MCF 10A (cell line): ENCODE data around the gene CYP39A1. TPM values are rescaled to one million over a fixed set of nuclear protein-coding genes. Genes with fewer than 3 reads are reported as not detected.

Experiments
- BruUV-seq: library from RNA; stranded (reverse); fragments of 400-500 nt; replicated peaks from 2 replicates; lab custom pipeline; 2021; lab: Mats Ljungman, UMichigan
- CTCF ChIA-PET: fragments of 300-600 bp; sonication (Branson Sonifier 250); formaldehyde crosslinking; extraction: SDS; loops from one replicate; lab custom pipeline; 2021; ENCODE audit warnings: antibody characterized with exemption, inconsistent platforms; lab: Yijun Ruan, JAX
- POLR2A ChIA-PET: fragments of 300-600, 350-650 bp; sonication (Branson Sonifier 250); formaldehyde crosslinking; extraction: SDS; loops from one replicate; lab custom pipeline; 2020; ENCODE audit warnings: antibody characterized with exemption, inconsistent platforms; lab: Yijun Ruan, JAX
- DNase-seq: peaks from one replicate; pipeline ENCODE4 v3.0.0-alpha.2; 2018; ENCODE audit not compliant: unreplicated experiment
- H3K27ac Mint-ChIP-seq: one replicate; pipeline ENCODE4 v1.8.0; 2022; ENCODE audit warnings: mild to moderate bottlenecking, low read depth, mixed read lengths; ENCODE audit not compliant: unreplicated experiment
- H3K27me3 Mint-ChIP-seq: one replicate; pipeline ENCODE4 v1.8.0; 2022; ENCODE audit warnings: mixed read lengths; ENCODE audit not compliant: insufficient read depth, unreplicated experiment
- H3K36me3 Mint-ChIP-seq: one replicate; pipeline ENCODE4 v1.8.0; 2022; ENCODE audit warnings: mild to moderate bottlenecking, moderate library complexity, mixed read lengths; ENCODE audit not compliant: insufficient read depth, unreplicated experiment
- H3K4me1 Mint-ChIP-seq: one replicate; pipeline ENCODE4 v1.8.0; 2022; ENCODE audit warnings: mixed read lengths; ENCODE audit not compliant: insufficient read depth, unreplicated experiment
- H3K4me3 Mint-ChIP-seq: one replicate; pipeline ENCODE4 v1.8.0; 2022; ENCODE audit warnings: mild to moderate bottlenecking, moderate library complexity, mixed read lengths; ENCODE audit not compliant: unreplicated experiment
- H3K9me3 Mint-ChIP-seq: one replicate; pipeline ENCODE4 v1.8.0; 2022; ENCODE audit warnings: mixed read lengths; ENCODE audit not compliant: unreplicated experiment
- CTCF ChIP-seq: fragments of 200-600 bp; IDR thresholded peaks from one replicate; pipeline ENCODE4 v1.8.0; 2022; ENCODE audit warnings: antibody characterized with exemption, mild to moderate bottlenecking; ENCODE audit not compliant: unreplicated experiment
- intact Hi-C: fragments of 100-400 bp; cut with micrococcal nuclease; formaldehyde crosslinking; loops from 2 replicates; pipeline ENCODE4 v1.14.1; 2022
- total RNA-seq: library from RNA; stranded (reverse); gene quantifications from 2 replicates; pipeline ENCODE4 v1.2.3, GENCODE V29; 2022

CYP39A1 gene
- total RNA-seq, 1 experiment from 2014 or later, result 7.2 TPM

GRCh38 chr6:46612645-46613044 is 40.0 kb downstream of the CYP39A1 start:
- intact Hi-C loops, result no loop called here
- H3K36me3 Mint-ChIP-seq, result peaks cover 5% of the 10 kb centered on the region
- H3K27me3 Mint-ChIP-seq, result no peaks in the 10 kb centered on the region
- no peaks in the 10 kb centered on the region for H3K4me1 Mint-ChIP-seq
- ChIA-PET POLR2A (no interaction called here), CTCF (interaction anchor here (1.6 kb wide), 1 partner anchor 190 kb away, joined by 5 read pairs; no protein-coding TSS in a partner anchor)
- no peak overlapping the region for H3K4me3 Mint-ChIP-seq
- TF ChIP-seq CTCF, result no peak
- no peaks in the 10 kb centered on the region for H3K9me3 Mint-ChIP-seq
- no peak for DNase-seq
- no peak overlapping the region for H3K27ac Mint-ChIP-seq
- no TSS peak for BruUV-seq

GRCh38 chr6:46610862-46611553 is 41.6 kb downstream of the CYP39A1 start:
- ChIA-PET POLR2A (interaction anchor here (0.6 to 0.8 kb wide), 2 partner anchors 171 to 330 kb away, joined by 3 read pairs; no protein-coding TSS in a partner anchor), CTCF (no interaction called here)
- Mint-ChIP-seq H3K9me3 (no peaks in the 10 kb centered on the region), H3K4me1 (no peaks in the 10 kb centered on the region), H3K27me3 (no peaks in the 10 kb centered on the region), H3K4me3 (no peak overlapping the region), H3K27ac (no peak overlapping the region), H3K36me3 (peaks cover 5% of the 10 kb centered on the region)
- intact Hi-C loops, result no loop called here
- no peak for DNase-seq
- no peak for TF ChIP-seq CTCF
- BruUV-seq, result no TSS peak

GRCh38 chr6:46606338-46606737 is 46.3 kb downstream of the CYP39A1 start:
- ChIA-PET CTCF (no interaction called here), POLR2A (no interaction called here)

More at GRCh38 chr6:46606338-46606737, 46.3 kb downstream of the CYP39A1 start:
- H3K9me3 Mint-ChIP-seq, result no peaks in the 10 kb centered on the region
- peak; percentile 1 for DNase-seq
- BruUV-seq, result no TSS peak
- H3K27ac Mint-ChIP-seq, result no peak overlapping the region
- H3K4me3 Mint-ChIP-seq, result no peak overlapping the region
- H3K36me3 Mint-ChIP-seq, result no peaks in the 10 kb centered on the region
- H3K4me1 Mint-ChIP-seq, result no peaks in the 10 kb centered on the region
- H3K27me3 Mint-ChIP-seq, result no peaks in the 10 kb centered on the region
- TF ChIP-seq CTCF, result no peak
- intact Hi-C loops, result no loop called here
